H1 (cell line): ENCODE results near the gene ADRA2C. TPM values are rescaled to one million over a fixed set of nuclear protein-coding genes. Genes with fewer than 3 reads are reported as not detected.

Experiments
- CTCF ChIA-PET: fragments of 300-600 bp; sonication (Branson Sonifier 250); formaldehyde crosslinking; loops from one replicate; lab custom pipeline; 2021; ENCODE audit not compliant: partially characterized antibody; lab: Charles Lee
- POLR2A ChIA-PET: fragments of 300-600 bp; sonication (Branson Sonifier 250); formaldehyde crosslinking; loops from one replicate; lab custom pipeline; 2021; ENCODE audit warnings: inconsistent platforms; ENCODE audit not compliant: partially characterized antibody; lab: Charles Lee
- DNase-seq, 2 experiments: peaks; one replicate each; pipeline versions ENCODE4 v3.0.0 to v3.0.0-alpha.2; 2010 to 2022; ENCODE audit warnings: low spot score in 2 of 2, low read depth in 1 of 2, mixed read lengths in 1 of 2
- FAIRE-seq: peaks from 2 replicates; lab custom pipeline; 2011; peaks lifted over from hg19 to GRCh38; lab: Jason Lieb, UNC
- H2AFZ ChIP-seq: 2 replicates; pipeline ENCODE4 v1.8.1; 2012; ENCODE audit warnings: low read length, inconsistent platforms
- H2AK5ac ChIP-seq: 2 replicates; pipeline ENCODE4 v1.6.1; 2013; ENCODE audit warnings: low read depth, low read length
- H2BK120ac ChIP-seq: replicated peaks from 2 replicates; pipeline ENCODE3; 2013; ENCODE audit warnings: low read depth, low read length, inconsistent platforms
- H2BK12ac ChIP-seq: 2 replicates; pipeline ENCODE4 v1.6.1; 2013; ENCODE audit warnings: low read depth, low read length
- H2BK15ac ChIP-seq: 2 replicates; pipeline ENCODE4 v1.6.1; 2013; ENCODE audit warnings: low read length
- H2BK20ac ChIP-seq: 2 replicates; pipeline ENCODE4 v1.6.1; 2013; ENCODE audit warnings: low read length
- H2BK5ac ChIP-seq: 2 replicates; pipeline ENCODE4 v1.6.1; 2013; ENCODE audit warnings: low read depth, low read length
- H3K14ac ChIP-seq: 2 replicates; pipeline ENCODE4 v1.6.1; 2013; ENCODE audit warnings: inconsistent platforms; ENCODE audit not compliant: insufficient read length
- H3K18ac ChIP-seq: 2 replicates; pipeline ENCODE4 v1.6.1; 2013; ENCODE audit warnings: low read length; ENCODE audit errors: extremely low read depth
- H3K23ac ChIP-seq: 2 replicates; pipeline ENCODE4 v1.6.1; 2013; ENCODE audit warnings: inconsistent platforms; ENCODE audit not compliant: insufficient read length
- H3K23me2 ChIP-seq: 2 replicates; pipeline ENCODE4 v1.6.1; 2013; ENCODE audit warnings: low read depth, low read length
- H3K27ac ChIP-seq: 2 replicates; pipeline ENCODE4 v1.6.1; 2011; ENCODE audit warnings: low read depth, low read length, inconsistent platforms
- H3K27me3 ChIP-seq, 4 experiments: replicated peaks in 1 of 4; 1 replicate in 1 of 4; 2 replicates in 3 of 4; pipeline versions ENCODE4 v1.6.1 to v1.8.1; 2011 to 2013; ENCODE audit warnings: low read length in 3 of 4, mild to moderate bottlenecking in 3 of 4, inconsistent platforms in 2 of 4, mixed read lengths in 2 of 4, moderate library complexity in 1 of 4; ENCODE audit not compliant: control insufficient read depth in 3 of 4, insufficient read depth in 3 of 4; ENCODE audit errors: extremely low read depth in 1 of 4
- H3K36me3 ChIP-seq, 4 experiments: 2 replicates each; pipeline versions ENCODE4 v1.6.1 to v1.8.1; 2011 to 2013; ENCODE audit warnings: mild to moderate bottlenecking in 4 of 4, low read length in 3 of 4, moderate library complexity in 2 of 4, control low read depth in 1 of 4, inconsistent platforms in 1 of 4; ENCODE audit not compliant: insufficient read depth in 4 of 4, control insufficient read depth in 2 of 4
- H3K4ac ChIP-seq: replicated peaks from 2 replicates; pipeline ENCODE3; 2013; ENCODE audit warnings: low read length, low read depth, mixed read lengths, inconsistent platforms; ENCODE audit not compliant: insufficient read length
- H3K4me1 ChIP-seq, 4 experiments: replicated peaks in 1 of 4; 1 replicate in 1 of 4; 2 replicates in 3 of 4; pipeline versions ENCODE4 v1.6.1 to v1.8.1; 2011 to 2013; ENCODE audit warnings: low read length in 3 of 4, inconsistent platforms in 2 of 4, mixed read lengths in 1 of 4; ENCODE audit not compliant: insufficient read depth in 4 of 4, control insufficient read depth in 3 of 4
- H3K4me2 ChIP-seq, 2 experiments: 2 replicates each; pipeline versions ENCODE4 v1.6.1 to v1.8.1; 2011 to 2013; ENCODE audit warnings: low read depth in 2 of 2, low read length in 2 of 2, control low read depth in 1 of 2, inconsistent platforms in 1 of 2, mild to moderate bottlenecking in 1 of 2; ENCODE audit not compliant: insufficient read depth in 1 of 2
- H3K4me3 ChIP-seq, 4 experiments: fragments of 200-600, 300-600 bp in 1 of 4; sonication (generic), shearing (Covaris generic), sonication (Bioruptor Twin) in 1 of 4; 2 replicates each; pipeline versions ENCODE4 v1.5.1 to v1.8.1; 2011 to 2016; ENCODE audit warnings: low read length in 4 of 4, low read depth in 3 of 4, control low read depth in 2 of 4, inconsistent platforms in 2 of 4, mild to moderate bottlenecking in 2 of 4, mixed read lengths in 1 of 4, moderate library complexity in 1 of 4; ENCODE audit not compliant: insufficient read depth in 2 of 4; ENCODE audit errors: extremely low read depth in 1 of 4
- H3K56ac ChIP-seq: replicated peaks from 2 replicates; pipeline ENCODE3; 2013; ENCODE audit warnings: low read depth, mild to moderate bottlenecking, mixed read lengths, low read length, inconsistent platforms; ENCODE audit not compliant: insufficient read length
- H3K79me1 ChIP-seq: 2 replicates; pipeline ENCODE4 v1.6.1; 2013; ENCODE audit warnings: low read depth, low read length, control low read depth
- H3K79me2 ChIP-seq, 2 experiments: 2 replicates each; pipeline versions ENCODE4 v1.6.1 to v1.8.1; 2012 to 2013; ENCODE audit warnings: low read length in 2 of 2, mild to moderate bottlenecking in 2 of 2, inconsistent platforms in 1 of 2; ENCODE audit not compliant: insufficient read depth in 2 of 2, control insufficient read depth in 1 of 2
- H3K9ac ChIP-seq, 4 experiments: replicated peaks in 1 of 4; 1 replicate in 1 of 4; 2 replicates in 3 of 4; pipeline versions ENCODE4 v1.6.1 to v1.8.1; 2011 to 2013; ENCODE audit warnings: low read depth in 3 of 4, low read length in 3 of 4, control low read depth in 2 of 4, mild to moderate bottlenecking in 2 of 4, moderate library complexity in 2 of 4, inconsistent platforms in 1 of 4; ENCODE audit errors: extremely low read depth in 1 of 4
- H3K9me3 ChIP-seq, 2 experiments: 2 replicates each; pipeline versions ENCODE4 v1.6.1 to v1.8.1; 2012 to 2013; ENCODE audit warnings: mild to moderate bottlenecking in 2 of 2, moderate library complexity in 2 of 2, control low read depth in 1 of 2, inconsistent platforms in 1 of 2, low read depth in 1 of 2, low read length in 1 of 2, mixed read lengths in 1 of 2; ENCODE audit not compliant: insufficient read depth in 2 of 2
- H4K20me1 ChIP-seq, 2 experiments: replicated peaks in 1 of 2; 2 replicates each; pipeline versions ENCODE3 to v1.8.1; 2011 to 2013; ENCODE audit warnings: inconsistent platforms in 2 of 2, low read length in 2 of 2, mild to moderate bottlenecking in 1 of 2; ENCODE audit not compliant: insufficient read depth in 2 of 2, control insufficient read depth in 1 of 2
- H4K5ac ChIP-seq: 2 replicates; pipeline ENCODE4 v1.6.1; 2013; ENCODE audit warnings: low read length, low read depth, mixed read lengths, inconsistent platforms; ENCODE audit not compliant: insufficient read length
- H4K8ac ChIP-seq: 2 replicates; pipeline ENCODE4 v1.8.0; 2013; ENCODE audit warnings: mild to moderate bottlenecking, moderate library complexity, low read length, inconsistent platforms; ENCODE audit not compliant: insufficient read depth; ENCODE audit errors: extremely low read depth
- H4K91ac ChIP-seq: replicated peaks from 2 replicates; pipeline ENCODE3; 2013; ENCODE audit warnings: low read length, mixed read lengths, inconsistent platforms; ENCODE audit not compliant: insufficient read length
- BACH1 ChIP-seq: IDR thresholded peaks from 2 replicates; pipeline ENCODE4 v1.6.1; 2012; ENCODE audit warnings: low read length, improper control_type of control experiment
- BRCA1 ChIP-seq: IDR thresholded peaks from 2 replicates; pipeline ENCODE4 v1.6.1; 2012; ENCODE audit warnings: low read depth, low read length, improper control_type of control experiment
- CBX8 ChIP-seq: fragments of 300-800, 300-1000 bp; sonication (generic); IDR thresholded peaks from 2 replicates; pipeline ENCODE4 v1.7.1; 2016; ENCODE audit warnings: low read depth, low read length, borderline replicate concordance
- CTBP2 ChIP-seq: IDR thresholded peaks from 2 replicates; pipeline ENCODE4 v1.7.0; 2011; ENCODE audit warnings: borderline replicate concordance, mild to moderate bottlenecking, moderate library complexity, mixed read lengths, low read length; ENCODE audit not compliant: insufficient read depth, insufficient read length
- GABPA ChIP-seq: IDR thresholded peaks from 2 replicates; pipeline ENCODE4 v1.6.1; 2011; ENCODE audit warnings: mild to moderate bottlenecking, low read length, moderate library complexity, borderline replicate concordance; ENCODE audit not compliant: insufficient read depth
- JUND ChIP-seq: IDR thresholded peaks from 2 replicates; pipeline ENCODE4 v1.6.1; 2011; ENCODE audit warnings: mild to moderate bottlenecking, improper control_type of control experiment, low read length
- KDM1A ChIP-seq: fragments of 200-600, 300-600 bp; sonication (generic); IDR thresholded peaks from 2 replicates; pipeline ENCODE4 v1.7.1; 2016; ENCODE audit warnings: mild to moderate bottlenecking, low read length, borderline replicate concordance
- KDM5A ChIP-seq: fragments of 200-600 bp; IDR thresholded peaks from 2 replicates; pipeline ENCODE4 v1.7.1; 2012; ENCODE audit warnings: mild to moderate bottlenecking, low read length, inconsistent platforms, mixed read lengths
- MAFK ChIP-seq: IDR thresholded peaks from 2 replicates; pipeline ENCODE4 v1.6.1; 2012; ENCODE audit warnings: low read depth, mild to moderate bottlenecking, improper control_type of control experiment, low read length
- NRF1 ChIP-seq: IDR thresholded peaks from 2 replicates; pipeline ENCODE4 v1.6.1; 2011; ENCODE audit warnings: mild to moderate bottlenecking, low read depth, low read length, improper control_type of control experiment
- POLR2A ChIP-seq, 2 experiments: IDR thresholded peaks; 1 replicate in 1 of 2; 2 replicates in 1 of 2; pipeline ENCODE4 v1.6.1; 2011; ENCODE audit warnings: low read depth in 2 of 2, low read length in 2 of 2, mild to moderate bottlenecking in 2 of 2; ENCODE audit errors: control extremely low read depth in 1 of 2
- POLR2AphosphoS5 ChIP-seq: IDR thresholded peaks from 2 replicates; pipeline ENCODE4 v1.6.1; 2011; ENCODE audit warnings: low read depth, low read length
- RAD21 ChIP-seq, 2 experiments: IDR thresholded peaks in 1 of 2; conservative IDR thresholded peaks in 1 of 2; 2 replicates each; pipeline ENCODE4 v1.6.1; 2011; ENCODE audit warnings: low read depth in 2 of 2, low read length in 2 of 2, improper control_type of control experiment in 1 of 2, inconsistent platforms in 1 of 2, mild to moderate bottlenecking in 1 of 2, moderate library complexity in 1 of 2
- SIX5 ChIP-seq: IDR thresholded peaks from 2 replicates; pipeline ENCODE4 v1.6.1; 2011; ENCODE audit warnings: mild to moderate bottlenecking, low read depth, low read length
- SP2 ChIP-seq: IDR thresholded peaks from 2 replicates; pipeline ENCODE4 v1.6.1; 2012; ENCODE audit warnings: mild to moderate bottlenecking, low read length, inconsistent platforms
- WGBS, 2 experiments: shearing (Covaris generic) in 1 of 2; methylation state at CpG; one replicate each; pipeline versions ENCODE4 v1.1.6 to v1.1.7; 2013 to 2015; ENCODE audit warnings: low lambda C conversion rate in 2 of 2, mixed read lengths in 2 of 2, inconsistent platforms in 1 of 2, low coverage in 1 of 2, missing lambda C conversion rate in 1 of 2; ENCODE audit not compliant: insufficient replicate concordance in 2 of 2, insufficient coverage in 1 of 2, insufficient read length in 1 of 2; ENCODE audit errors: extremely low coverage in 1 of 2, missing lambda C conversion rate in 1 of 2; 5-methylcytosine and 5-hydroxymethylcytosine counted together
- polyA plus RNA-seq, 7 experiments: library from polyadenylated mRNA; depleted of rRNA in 3 of 7; stranded (reverse) in 5 of 7; unstranded in 2 of 7; fragments of >200 nt in 5 of 7; fragments of 200-250 nt in 2 of 7; gene quantifications; 1 replicate in 5 of 7; 2 replicates in 1 of 7; 4 replicates in 1 of 7; pipeline versions ENCODE4 v1.2.1 to v1.2.3, GENCODE V29; 2011 to 2013; ENCODE audit warnings: missing spikeins in 2 of 7, mixed read lengths in 2 of 7
- total RNA-seq: library from RNA; stranded (reverse); fragmentation: NEBNext Ultra II Directional; extraction: Animal tissue kit (Norgen Biotek cat#: 25700); gene quantifications from 2 replicates; pipeline ENCODE4 v1.2.1, GENCODE V29; 2021

Gene ADRA2C
- total and polyA plus RNA-seq, 2 of the 8 experiments (the other 6 are each of a cell fraction or from before 2014, with no cell fraction given) = 14.6 to 14.8 TPM

- H3K27me3 ChIP-seq = no peaks in the 10 kb centered on the region
- H3K56ac ChIP-seq = no peak overlapping the region
- no peak overlapping the region; the same call in 1 of the 2 replicates for H2AK5ac ChIP-seq
- H3K23me2 ChIP-seq = peaks cover 3% of the 10 kb centered on the region; the same call in 1 of the 2 replicates
- no peak overlapping the region for H2AFZ ChIP-seq
- H3K27ac ChIP-seq = no peak overlapping the region
- H3K79me2 ChIP-seq = no peaks in the 10 kb centered on the region
- H4K8ac ChIP-seq = peak overlapping the region; percentile 77; the same call in 1 of the 2 replicates
- no peak overlapping the region for H3K23ac ChIP-seq
- DNase-seq = no peak
- no peak overlapping the region for H3K14ac ChIP-seq
- H2BK120ac ChIP-seq = no peak overlapping the region
- H3K36me3 ChIP-seq = no peaks in the 10 kb centered on the region
- peak overlapping the region; percentile 53; the same call in 1 of the 2 replicates for H2BK5ac ChIP-seq
- no peaks in the 10 kb centered on the region for H4K20me1 ChIP-seq
- H3K9ac ChIP-seq = no peak overlapping the region
- no peaks in the 10 kb centered on the region for H3K79me1 ChIP-seq
- ChIA-PET POLR2A (no interaction called here), CTCF (interaction anchor here (0.6 to 6.0 kb wide), 4 partner anchors 16 to 195 kb away, joined by 3 to 90 read pairs (median 4); partner anchors contain the start of gene ADRA2C)
- no peak for FAIRE-seq
- H3K4me1 ChIP-seq = peaks cover 4 to 20% (median 13%) of the 10 kb centered on the region in 4 experiments
- no peak overlapping the region for H4K5ac ChIP-seq
- H3K18ac ChIP-seq = no peak overlapping the region
- 0 out of 2 replicates have a peak overlapping the region, but pooled peaks have one; percentile 61 for H2BK15ac ChIP-seq
- H4K91ac ChIP-seq = peak overlapping the region; percentile 12
- H2BK20ac ChIP-seq = peak overlapping the region; percentile 55; the same call in 1 of the 2 replicates
- peak overlapping the region; percentile 19 for H3K4ac ChIP-seq
- 88% methylated on average over 9 of the region's 9 CpGs; no CpG with 5 or more reads in 1 of the 2 experiments for WGBS, 2 experiments
- peaks cover 8 to 10% of the 10 kb centered on the region in 2 experiments for H3K9me3 ChIP-seq
- H3K4me2 ChIP-seq = no peak overlapping the region
- H2BK12ac ChIP-seq = 0 out of 2 replicates have a peak overlapping the region, but pooled peaks have one; percentile 99
- no peak overlapping the region for H3K4me3 ChIP-seq
- no peak for TF ChIP-seq SP2
- no peak for TF ChIP-seq POLR2A (IDR thresholded peaks at IDR 0.05; ENCODE audit: control extremely low read depth in 1 of 2, low read depth in 2 of 2, low read length in 2 of 2)
- TF ChIP-seq BRCA1 = no peak
- no peak for TF ChIP-seq GABPA
- no peak for TF ChIP-seq NRF1
- no peak for TF ChIP-seq MAFK
- no peak for TF ChIP-seq BACH1
- TF ChIP-seq CBX8 = no peak
- no peak for TF ChIP-seq JUND
- TF ChIP-seq SIX5 = no peak
- TF ChIP-seq CTBP2 = no peak
- TF ChIP-seq KDM1A = no peak
- no peak for TF ChIP-seq RAD21 (IDR thresholded peaks at IDR 0.05 in 1 of 2, conservative IDR thresholded peaks at IDR 0.05 in 1 of 2; ENCODE audit: low read depth in 2 of 2, low read length in 2 of 2)
- TF ChIP-seq POLR2AphosphoS5 = no peak
- TF ChIP-seq KDM5A = no peak
Measured at GRCh38 chr4:3752022-3752421, 14.2 kb upstream of the ADRA2C start.
